Loucy (cell line): ENCODE results near the gene BACH2.

Experiments used
- CTCF ChIP-seq: fragments of 200-600 bp; sonication (generic); conservative IDR thresholded peaks from 2 replicates; pipeline ENCODE4 v1.5.1; 2014; ENCODE audit warnings: mild to moderate bottlenecking, antibody characterized with exemption, low read length
- EZH2phosphoT487 ChIP-seq: fragments of 200-600 bp; IDR thresholded peaks from 2 replicates; pipeline ENCODE4 v1.6.1; 2018; ENCODE audit warnings: antibody characterized with exemption, mild to moderate bottlenecking, moderate library complexity, borderline replicate concordance

- no peak for TF ChIP-seq CTCF
- TF ChIP-seq EZH2phosphoT487 = no peak
Observed at GRCh38 chr6:90173262-90173925, 123.2 kb downstream of the BACH2 start.
